Thyroid gland (tissue), 4 donors: Measurements from ENCODE around the gene ARTN. TPM values are rescaled to one million over a fixed set of nuclear protein-coding genes. Genes with fewer than 3 reads are reported as not detected.

Source experiments
- DNase-seq, 2 donors: peaks; one replicate each; pipeline ENCODE4 v3.0.0-alpha.2; 2019
- H3K27ac ChIP-seq, 3 donors: fragments of 200-600 bp; sonication (generic); 1 replicate in 2 of 3; 2 replicates in 1 of 3; pipeline ENCODE4 v1.5.1; 2016 to 2019; ENCODE audit warnings: mild to moderate bottlenecking in 1 of 3, moderate library complexity in 1 of 3
- H3K27me3 ChIP-seq: fragments of 200-600 bp; sonication (generic); one replicate; pipeline ENCODE4 v1.5.1; 2019
- H3K36me3 ChIP-seq, 2 donors: fragments of 200-600 bp; sonication (generic); one replicate each; pipeline ENCODE4 v1.5.1; 2016 to 2019
- H3K4me1 ChIP-seq, 2 donors: fragments of 200-600 bp; sonication (generic); one replicate each; pipeline ENCODE4 v1.5.1; 2017 to 2019
- H3K4me3 ChIP-seq, 3 donors: fragments of 200-600 bp; sonication (generic); replicated peaks in 1 of 3; 1 replicate in 2 of 3; 2 replicates in 1 of 3; pipeline ENCODE4 v1.5.1; 2016; ENCODE audit warnings: mild to moderate bottlenecking in 1 of 3
- H3K9me3 ChIP-seq: fragments of 200-600 bp; sonication (generic); one replicate; pipeline ENCODE4 v1.5.1; 2017
- POLR2A ChIP-seq, 2 donors: fragments of 450-650 bp; IDR thresholded peaks; one replicate each; pipeline ENCODE4 v1.6.1; 2017; ENCODE audit warnings: antibody characterized with exemption in 2 of 2, mild to moderate bottlenecking in 2 of 2, moderate library complexity in 1 of 2
- WGBS, 2 donors: methylation state at CpG; one replicate each; pipeline ENCODE4 v1.1.5; 2017; 5-methylcytosine and 5-hydroxymethylcytosine counted together
- intact Hi-C: fragments of 100-400 bp; cut with DNase I; formaldehyde crosslinking; loops from one replicate; pipeline ENCODE4 v1.15.1; 2023
- total RNA-seq, 4 donors: library from RNA; depleted of rRNA; stranded (reverse); fragments of >200 nt; gene quantifications; one replicate each; pipeline ENCODE4 v1.2.3, GENCODE V29; 2016
- TF ChIP-seq, protein P1 (sequence below), 6 experiments: fragments of 200-600 bp in 3 of 6; fragments of 450-650 bp in 3 of 6; sonication (generic) in 3 of 6; IDR thresholded peaks; one replicate each; pipeline ENCODE4 v1.5.1; 2016 to 2019; ENCODE audit warnings: antibody characterized with exemption in 6 of 6, mild to moderate bottlenecking in 2 of 6, inconsistent platforms in 1 of 6, moderate library complexity in 1 of 6

ARTN gene
- total RNA-seq, 4 donors from 2014 or later, result 0.40 to 2.0 (median 0.80) TPM

- no peaks in the 10 kb centered on the region for H3K36me3 ChIP-seq
- no peaks in the 10 kb centered on the region for H3K9me3 ChIP-seq
- TF ChIP-seq, protein P1, sequence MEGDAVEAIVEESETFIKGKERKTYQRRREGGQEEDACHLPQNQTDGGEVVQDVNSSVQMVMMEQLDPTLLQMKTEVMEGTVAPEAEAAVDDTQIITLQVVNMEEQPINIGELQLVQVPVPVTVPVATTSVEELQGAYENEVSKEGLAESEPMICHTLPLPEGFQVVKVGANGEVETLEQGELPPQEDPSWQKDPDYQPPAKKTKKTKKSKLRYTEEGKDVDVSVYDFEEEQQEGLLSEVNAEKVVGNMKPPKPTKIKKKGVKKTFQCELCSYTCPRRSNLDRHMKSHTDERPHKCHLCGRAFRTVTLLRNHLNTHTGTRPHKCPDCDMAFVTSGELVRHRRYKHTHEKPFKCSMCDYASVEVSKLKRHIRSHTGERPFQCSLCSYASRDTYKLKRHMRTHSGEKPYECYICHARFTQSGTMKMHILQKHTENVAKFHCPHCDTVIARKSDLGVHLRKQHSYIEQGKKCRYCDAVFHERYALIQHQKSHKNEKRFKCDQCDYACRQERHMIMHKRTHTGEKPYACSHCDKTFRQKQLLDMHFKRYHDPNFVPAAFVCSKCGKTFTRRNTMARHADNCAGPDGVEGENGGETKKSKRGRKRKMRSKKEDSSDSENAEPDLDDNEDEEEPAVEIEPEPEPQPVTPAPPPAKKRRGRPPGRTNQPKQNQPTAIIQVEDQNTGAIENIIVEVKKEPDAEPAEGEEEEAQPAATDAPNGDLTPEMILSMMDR (IDR thresholded peaks at IDR 0.05), result peak; percentile 61 to 86 (median 71)
- TF ChIP-seq POLR2A (IDR thresholded peaks at IDR 0.05), result peak in 1 of 2 donors; percentile 81
- intact Hi-C loops, result no loop called here
- H3K27ac ChIP-seq, result peak within 1 kb of the TSS; percentile 96 to 98 (median 96)
- no peaks in the 10 kb centered on the region for H3K27me3 ChIP-seq
- peak; percentile 95 to 96 for DNase-seq
- peak within 1 kb of the TSS; percentile 46 to 83 (median 75) for H3K4me3 ChIP-seq
- peaks cover 25 to 48% of the 10 kb centered on the region in 2 donors for H3K4me1 ChIP-seq
- 0 to 2% methylated on average over 15 to 22 of the region's 74 CpGs for WGBS, 2 donors
Observed at GRCh38 chr1:43946236-43947060, 12.8 kb downstream of the ARTN start, which contains the start of gene IPO13. IPO13 (plus strand) TSS chr1:43946950; CDS start chr1:43947601, 651 bp downstream.

GRCh38 chr1:43947061-43947873 is 13.7 kb downstream of the ARTN start:
- TF ChIP-seq POLR2A (IDR thresholded peaks at IDR 0.05), result no peak
- TF ChIP-seq, protein P1 (IDR thresholded peaks at IDR 0.05), result no peak
- H3K9me3 ChIP-seq, result no peaks in the 10 kb centered on the region
- WGBS, 2 donors, result 3 to 10% methylated on average over 12 to 17 of the region's 27 CpGs
- intact Hi-C loops, result no loop called here
- H3K27ac ChIP-seq, result peak overlapping the region; percentile 96 to 98 (median 96)
- H3K4me3 ChIP-seq, result peak overlapping the region; percentile 33 to 83 (median 75)
- no peaks in the 10 kb centered on the region for H3K36me3 ChIP-seq
- no peak for DNase-seq
- H3K4me1 ChIP-seq, result peaks cover 25 to 54% of the 10 kb centered on the region in 2 donors
- no peaks in the 10 kb centered on the region for H3K27me3 ChIP-seq

GRCh38 chr1:43947874-43948437 is 14.4 kb downstream of the ARTN start:
- TF ChIP-seq, protein P1 (IDR thresholded peaks at IDR 0.05), result no peak
- TF ChIP-seq POLR2A (IDR thresholded peaks at IDR 0.05), result no peak
- intact Hi-C loops, result no loop called here
- Histone ChIP-seq H3K27ac (peak overlapping the region in 1 of 3 donors; percentile 96), H3K4me1 (peaks cover 25 to 54% of the 10 kb centered on the region in 2 donors), H3K9me3 (no peaks in the 10 kb centered on the region), H3K27me3 (no peaks in the 10 kb centered on the region), H3K4me3 (peak overlapping the region in 1 of 3 donors; percentile 75), H3K36me3 (no peaks in the 10 kb centered on the region)
- no peak for DNase-seq
- 21 to 33% methylated on average over 3 of the region's 3 CpGs for whole genome bisulfite sequencing, 2 donors

DNA sequence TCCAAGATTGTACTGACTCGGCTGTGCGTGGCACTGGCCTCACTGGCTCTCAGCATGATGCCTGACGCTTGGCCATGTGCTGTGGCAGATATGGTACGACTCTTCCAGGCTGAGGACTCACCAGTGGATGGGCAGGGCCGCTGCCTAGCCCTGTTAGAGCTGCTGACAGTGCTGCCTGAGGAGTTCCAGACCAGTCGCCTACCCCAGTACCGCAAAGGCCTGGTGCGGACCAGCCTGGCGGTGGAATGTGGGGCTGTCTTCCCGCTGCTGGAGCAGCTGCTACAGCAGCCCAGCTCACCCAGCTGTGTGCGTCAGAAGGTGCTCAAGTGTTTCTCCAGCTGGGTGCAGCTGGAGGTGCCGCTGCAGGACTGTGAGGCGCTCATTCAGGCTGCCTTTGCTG is 16.1 kb downstream of the ARTN start:
- Histone ChIP-seq H3K27me3 (no peaks in the 10 kb centered on the region), H3K9me3 (no peaks in the 10 kb centered on the region), H3K4me3 (no peak overlapping the region), H3K27ac (no peak overlapping the region), H3K36me3 (no peaks in the 10 kb centered on the region), H3K4me1 (peaks cover 25 to 54% of the 10 kb centered on the region in 2 donors)
- DNase-seq, result no peak
- TF ChIP-seq, protein P1 (IDR thresholded peaks at IDR 0.05), result no peak
- TF ChIP-seq POLR2A (IDR thresholded peaks at IDR 0.05), result no peak
- intact Hi-C loops, result no loop called here
- 82 to 87% methylated on average over 5 to 13 of the region's 13 CpGs for WGBS, 2 donors
